Urothelium cell line (cell line): ENCODE results near the gene SLMAP.

Experiments
- DNase-seq: peaks from one replicate; pipeline ENCODE4 v3.0.0; 2011; ENCODE audit warnings: low spot score, mixed read lengths
- FAIRE-seq: peaks from 2 replicates; lab custom pipeline; 2011; peaks lifted over from hg19 to GRCh38; lab: Jason Lieb, UNC

SLMAP gene

GRCh38 chr3:57752307-57752706, 3.8 kb upstream of the SLMAP start:
- FAIRE-seq (no peak), DNase-seq (peak; percentile 65)

GRCh38 chr3:57753016-57753415, 3.1 kb upstream of the SLMAP start:
- no peak for FAIRE-seq
- DNase-seq = no peak

GRCh38 chr3:57755368-57755675, 787 bp upstream of the SLMAP start:
- peak; percentile 13 for DNase-seq
- FAIRE-seq = no peak

DNA sequence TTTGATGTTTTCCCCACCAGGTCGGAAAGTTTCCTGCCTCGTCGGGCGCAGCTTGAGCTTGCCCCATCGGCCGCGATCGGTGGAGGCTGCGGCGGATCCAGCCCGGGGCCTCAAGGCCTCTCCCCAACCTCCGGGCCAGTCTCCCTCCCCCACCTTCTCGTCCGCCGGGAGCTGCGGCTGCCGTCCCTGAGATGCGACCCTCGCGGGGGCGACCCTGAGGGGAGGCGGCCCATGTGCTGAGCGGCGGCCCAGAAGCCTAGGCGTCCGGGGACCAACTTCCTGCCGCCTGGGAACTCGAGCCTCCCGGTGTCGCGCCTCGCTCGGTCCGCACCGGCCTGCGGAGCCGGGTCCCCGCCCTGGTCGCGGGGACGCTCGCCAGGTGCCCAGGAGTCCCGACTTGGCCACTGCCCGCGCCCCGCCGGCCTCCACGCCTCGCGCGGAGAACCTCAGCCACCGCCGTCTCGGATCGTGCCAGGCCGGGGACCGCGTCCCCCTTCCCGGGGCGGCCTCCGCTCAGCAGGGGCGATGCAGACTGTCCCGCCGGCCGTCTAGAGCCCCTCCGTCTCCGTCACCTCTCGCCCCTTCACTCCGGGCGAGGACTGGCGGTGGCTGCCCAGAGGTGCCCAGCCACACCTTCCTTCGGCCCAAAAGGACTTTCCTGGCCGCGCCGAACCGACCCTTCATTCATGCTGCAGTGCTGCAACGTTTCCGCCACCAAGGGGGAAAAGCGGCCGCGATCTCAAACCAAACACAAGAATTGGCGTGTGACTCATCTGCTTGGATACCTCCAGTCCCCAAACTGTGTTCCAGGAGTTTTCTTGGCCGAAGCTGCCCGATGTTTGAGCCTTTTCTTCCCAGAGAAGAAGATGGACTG, 656 bp downstream of the SLMAP start:
- DNase-seq (peak; percentile 53), FAIRE-seq (no peak)

GRCh38 chr3:57757642-57758297, 1.7 kb downstream of the SLMAP start:
- DNase-seq (peak; percentile 12), FAIRE-seq (no peak)

- DNase-seq (no peak), FAIRE-seq (no peak)
Measured at GRCh38 chr3:57758686-57759085, 2.6 kb downstream of the SLMAP start.

- DNase-seq = no peak
- FAIRE-seq = no peak
Measured at GRCh38 chr3:57764794-57765193, 8.7 kb downstream of the SLMAP start.

GRCh38 chr3:57768595-57768994, 12.5 kb downstream of the SLMAP start:
- DNase-seq (no peak), FAIRE-seq (no peak)

DNA sequence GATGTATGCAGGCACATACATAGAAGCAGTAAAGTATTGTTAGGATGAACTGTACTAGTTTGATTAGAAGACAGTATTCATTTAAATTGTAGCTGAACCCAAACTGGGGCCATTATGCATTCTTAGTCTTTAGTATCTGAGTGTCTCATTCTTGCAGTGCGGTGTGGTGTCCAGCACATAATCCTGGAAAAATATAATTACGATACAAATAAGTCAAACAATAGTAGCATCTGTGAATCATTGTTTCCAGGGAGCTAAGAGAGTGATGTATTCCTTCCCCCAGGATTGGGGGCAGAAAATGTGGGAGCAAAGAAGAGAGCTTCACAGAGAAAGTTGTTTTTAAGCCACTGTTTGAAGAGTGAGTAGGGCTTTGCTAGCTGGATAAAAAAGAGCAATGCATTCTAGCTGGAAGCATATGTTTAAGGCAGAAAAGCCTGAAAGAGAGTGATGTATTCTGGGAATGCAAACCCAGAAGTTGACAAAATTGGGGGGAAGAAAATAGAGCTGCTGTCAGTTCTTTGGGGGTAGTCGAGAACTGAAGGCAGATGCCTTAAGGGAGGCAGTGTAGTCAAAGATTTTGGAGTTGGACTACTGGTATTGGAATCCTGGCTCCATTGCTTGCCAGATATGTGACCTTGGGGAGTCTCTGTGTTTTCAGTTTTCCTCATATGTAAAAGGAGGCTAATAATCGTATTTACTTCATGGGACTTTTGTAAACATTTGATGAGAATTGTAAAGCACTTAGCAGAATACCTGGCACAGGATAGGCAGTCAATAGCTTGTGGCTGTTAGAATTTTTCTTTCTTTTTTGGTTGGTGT, 14.1 kb downstream of the SLMAP start:
- no peak for FAIRE-seq
- no peak for DNase-seq

GRCh38 chr3:57772251-57772650, 16.1 kb downstream of the SLMAP start:
- FAIRE-seq (no peak), DNase-seq (no peak)

DNA sequence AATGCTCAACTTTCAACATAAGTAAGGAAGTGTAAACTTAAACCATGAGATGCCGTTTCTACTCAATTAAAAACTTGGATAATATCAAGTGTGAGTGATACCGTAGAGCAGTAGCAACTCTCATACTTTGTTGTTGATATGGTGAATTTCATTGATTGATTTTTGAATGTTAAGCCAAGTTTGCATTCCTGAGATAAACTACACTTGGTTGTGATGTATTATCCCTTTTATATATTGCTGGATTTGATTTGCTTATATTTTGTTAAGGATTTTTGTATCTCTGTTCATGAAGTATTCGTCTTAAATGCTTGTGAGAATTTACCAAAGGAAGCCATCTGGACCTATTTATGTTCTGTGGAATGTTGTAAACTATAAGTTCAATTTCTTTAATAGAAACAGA, 21.7 kb downstream of the SLMAP start:
- FAIRE-seq (no peak), DNase-seq (no peak)

GRCh38 chr3:57778494-57778893, 22.4 kb downstream of the SLMAP start:
- FAIRE-seq (no peak), DNase-seq (no peak)

- FAIRE-seq (no peak), DNase-seq (no peak)
Measured at GRCh38 chr3:57779666-57780065, 23.6 kb downstream of the SLMAP start.

- FAIRE-seq = no peak
Measured at GRCh38 chr3:57783186-57784088, 27.3 kb downstream of the SLMAP start.

GRCh38 chr3:57784089-57784735, 28.1 kb downstream of the SLMAP start:
- no peak for FAIRE-seq
- DNase-seq = no peak

More at GRCh38 chr3:57783186-57784088, 27.3 kb downstream of the SLMAP start:
- DNase-seq = no peak

GRCh38 chr3:57785446-57785845, 29.3 kb downstream of the SLMAP start:
- DNase-seq = no peak
- no peak for FAIRE-seq

- DNase-seq (no peak), FAIRE-seq (no peak)
Measured at GRCh38 chr3:57787867-57788623, 31.9 kb downstream of the SLMAP start.

DNA sequence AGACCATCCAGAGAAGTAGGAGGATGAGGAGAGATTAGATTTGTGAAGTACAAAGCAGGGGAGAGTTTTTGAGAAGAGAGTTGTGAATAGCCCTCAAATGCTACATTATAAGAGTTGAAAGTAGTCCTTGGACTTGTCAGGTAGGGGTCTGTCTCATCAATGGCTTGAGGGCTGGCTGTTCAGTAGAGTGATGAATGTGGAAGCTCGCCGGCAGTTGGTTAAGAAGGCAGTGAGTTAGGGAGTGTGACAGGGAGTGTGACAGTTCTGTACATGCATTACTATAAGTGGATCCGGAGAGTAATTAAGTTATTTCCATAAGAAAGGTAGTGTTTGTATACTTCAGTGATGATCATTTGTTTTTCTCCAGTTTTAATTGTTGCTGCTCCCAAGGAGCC, 32.5 kb downstream of the SLMAP start:
- DNase-seq (no peak), FAIRE-seq (no peak)

DNA sequence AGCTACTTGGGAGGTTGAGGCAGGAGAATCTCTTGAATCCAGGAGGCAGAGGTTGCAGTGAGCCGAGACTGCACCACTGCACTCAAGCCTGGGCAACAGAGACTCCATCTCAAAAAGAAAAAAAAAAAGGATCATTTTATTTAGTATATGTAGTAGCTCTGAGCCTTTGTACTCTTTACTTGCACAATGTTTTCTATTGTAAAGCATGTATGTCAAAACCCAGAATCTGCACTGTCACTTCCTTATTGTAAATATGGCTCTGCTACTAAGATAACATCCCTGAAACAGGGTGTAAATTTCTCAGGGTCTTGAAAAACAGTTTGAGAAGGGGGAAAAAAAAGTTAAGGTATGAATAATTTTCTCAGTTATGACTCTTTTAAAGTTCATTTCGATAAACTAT, 35.1 kb downstream of the SLMAP start:
- DNase-seq (no peak), FAIRE-seq (no peak)
